Liver (tissue), 9 donors: ENCODE measurements around the gene PCYT1A. TPM values are rescaled to one million over a fixed set of nuclear protein-coding genes. Genes with fewer than 3 reads are reported as not detected.
A peak's percentile ranks its signal among the peaks of the same experiment; 100 is the strongest.

Source experiments
- DNase-seq: peaks from one replicate; pipeline ENCODE4 v3.0.0-alpha.2; 2017; ENCODE audit warnings: low spot score
- H3K27ac ChIP-seq, 2 donors: one replicate each; pipeline ENCODE4 v1.7.0; 2013; ENCODE audit warnings: inconsistent platforms in 2 of 2, low read length in 2 of 2, control low read depth in 1 of 2, low read depth in 1 of 2, mild to moderate bottlenecking in 1 of 2
- H3K27me3 ChIP-seq, 4 donors: one replicate each; pipeline versions ENCODE4 v1.6.1 to v1.7.0; 2013; ENCODE audit warnings: low read length in 3 of 4, inconsistent platforms in 1 of 4, mild to moderate bottlenecking in 1 of 4, moderate library complexity in 1 of 4; ENCODE audit not compliant: control insufficient read depth in 4 of 4, insufficient read depth in 4 of 4
- H3K36me3 ChIP-seq, 4 donors: one replicate each; pipeline versions ENCODE4 v1.6.1 to v1.7.0; 2013; ENCODE audit warnings: low read length in 3 of 4, mild to moderate bottlenecking in 3 of 4, low read depth in 1 of 4, moderate library complexity in 1 of 4; ENCODE audit not compliant: control insufficient read depth in 4 of 4, insufficient read depth in 3 of 4
- H3K4me1 ChIP-seq, 4 donors: one replicate each; pipeline versions ENCODE4 v1.6.1 to v1.7.0; 2013; ENCODE audit warnings: low read length in 3 of 4, mild to moderate bottlenecking in 3 of 4, moderate library complexity in 1 of 4; ENCODE audit not compliant: control insufficient read depth in 4 of 4, insufficient read depth in 4 of 4
- H3K4me3 ChIP-seq, 3 donors: one replicate each; pipeline versions ENCODE4 v1.6.1 to v1.7.0; 2013; ENCODE audit warnings: low read length in 3 of 3, control low read depth in 1 of 3, low read depth in 1 of 3, mild to moderate bottlenecking in 1 of 3
- H3K9ac ChIP-seq, 2 donors: one replicate each; pipeline ENCODE4 v1.7.0; 2013; ENCODE audit warnings: low read length in 2 of 2, mild to moderate bottlenecking in 2 of 2, moderate library complexity in 2 of 2, control low read depth in 1 of 2, low read depth in 1 of 2
- H3K9me3 ChIP-seq, 4 donors: one replicate each; pipeline versions ENCODE4 v1.6.1 to v1.7.0; 2013; ENCODE audit warnings: low read length in 3 of 4; ENCODE audit not compliant: control insufficient read depth in 4 of 4
- FOXA1 ChIP-seq: IDR thresholded peaks from 2 replicates; pipeline ENCODE4 v1.6.1; 2016; ENCODE audit warnings: antibody characterized with exemption
- HNF4A ChIP-seq, 2 donors: conservative IDR thresholded peaks; 2 replicates each; pipeline ENCODE4 v1.6.1; 2016; ENCODE audit warnings: antibody characterized with exemption in 2 of 2, mild to moderate bottlenecking in 2 of 2
- HNF4G ChIP-seq: IDR thresholded peaks from 2 replicates; pipeline ENCODE4 v1.6.1; 2016; ENCODE audit warnings: antibody characterized with exemption
- JUND ChIP-seq, 2 donors: IDR thresholded peaks; 2 replicates each; pipeline ENCODE4 v1.6.1; 2016; ENCODE audit warnings: antibody characterized with exemption in 2 of 2
- MAX ChIP-seq: IDR thresholded peaks from 2 replicates; pipeline ENCODE4 v1.6.1; 2016; ENCODE audit warnings: antibody characterized with exemption
- NR2F2 ChIP-seq: IDR thresholded peaks from 2 replicates; pipeline ENCODE4 v1.6.1; 2016; ENCODE audit warnings: antibody characterized with exemption
- RAD21 ChIP-seq, 2 donors: IDR thresholded peaks; 2 replicates each; pipeline ENCODE4 v1.6.1; 2016; ENCODE audit warnings: antibody characterized with exemption in 2 of 2, mild to moderate bottlenecking in 2 of 2
- RXRA ChIP-seq, 2 donors: IDR thresholded peaks; 2 replicates each; pipeline ENCODE4 v1.6.1; 2017 to 2018; ENCODE audit warnings: antibody characterized with exemption in 2 of 2, mild to moderate bottlenecking in 1 of 2
- SP1 ChIP-seq: IDR thresholded peaks from 2 replicates; pipeline ENCODE4 v1.6.1; 2018; ENCODE audit warnings: antibody characterized with exemption, mild to moderate bottlenecking
- TAF1 ChIP-seq: conservative IDR thresholded peaks from 2 replicates; pipeline ENCODE4 v1.6.1; 2016; ENCODE audit warnings: antibody characterized with exemption, mild to moderate bottlenecking
- YY1 ChIP-seq: IDR thresholded peaks from 2 replicates; pipeline ENCODE4 v1.6.1; 2016; ENCODE audit warnings: antibody characterized with exemption, mild to moderate bottlenecking
- WGBS: extraction: QIAGEN DNeasy Blood & Tissue Kit; methylation state at CpG from one replicate; pipeline ENCODE4 v1.1.7; 2013; 5-methylcytosine and 5-hydroxymethylcytosine counted together
- polyA plus RNA-seq, 2 donors: library from polyadenylated mRNA; stranded (reverse) in 1 of 2; unstranded in 1 of 2; fragments of 200-250 nt in 1 of 2; fragments of >200 nt in 1 of 2; fragmentation: Nextera tagmentation in 1 of 2; extraction: Ambion mirVana in 1 of 2; gene quantifications; one replicate each; pipeline versions ENCODE4 v1.2.1 to v1.2.3, GENCODE V29; 2013 to 2015
- total RNA-seq, 2 donors: library from RNA; depleted of rRNA; stranded (reverse); fragments of >200 nt; gene quantifications; one replicate each; pipeline ENCODE4 v1.2.3, GENCODE V29; 2014
- TF ChIP-seq, protein P1 (sequence below): IDR thresholded peaks from 2 replicates; pipeline ENCODE4 v1.6.1; 2016; ENCODE audit warnings: antibody characterized with exemption
- TF ChIP-seq, protein P2 (sequence below): IDR thresholded peaks from 2 replicates; pipeline ENCODE4 v1.6.1; 2016; ENCODE audit warnings: antibody characterized with exemption
- TF ChIP-seq, protein P3 (sequence below): fragments of 150-350 bp; IDR thresholded peaks from 2 replicates; pipeline ENCODE4 v1.5.1; 2017; ENCODE audit warnings: improper control_type of control experiment, low read depth, low read length; ENCODE audit not compliant: missing input control
- TF ChIP-seq, protein P4 (sequence below): IDR thresholded peaks from 2 replicates; pipeline ENCODE4 v1.6.1; 2016; ENCODE audit warnings: antibody characterized with exemption, mild to moderate bottlenecking
- donor health status: healthy.
- donor health status: healthy.
- donor health status: healthy.
- donor health status: healthy.
- donor health status: healthy.

Gene PCYT1A
- total and polyA plus RNA-seq, 4 donors, result 12.5 to 56.8 (median 24.3) TPM

GRCh38 chr3:196198771-196199753 is 88.5 kb downstream of the PCYT1A start:
- Histone ChIP-seq H3K9ac (no peak overlapping the region), H3K27ac (no peak overlapping the region), H3K4me3 (no peak overlapping the region), H3K9me3 (no peaks in the 10 kb centered on the region), H3K4me1 (peaks cover 1 to 5% (median 3%) of the 10 kb centered on the region in 4 donors), H3K27me3 (no peaks in the 10 kb centered on the region), H3K36me3 (no peaks in the 10 kb centered on the region)
- 83% methylated on average over 19 of the region's 19 CpGs for WGBS
- DNase-seq, result no peak
- TF ChIP-seq, protein P1, sequence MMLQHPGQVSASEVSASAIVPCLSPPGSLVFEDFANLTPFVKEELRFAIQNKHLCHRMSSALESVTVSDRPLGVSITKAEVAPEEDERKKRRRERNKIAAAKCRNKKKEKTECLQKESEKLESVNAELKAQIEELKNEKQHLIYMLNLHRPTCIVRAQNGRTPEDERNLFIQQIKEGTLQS, result no peak
- TF ChIP-seq, protein P2, sequence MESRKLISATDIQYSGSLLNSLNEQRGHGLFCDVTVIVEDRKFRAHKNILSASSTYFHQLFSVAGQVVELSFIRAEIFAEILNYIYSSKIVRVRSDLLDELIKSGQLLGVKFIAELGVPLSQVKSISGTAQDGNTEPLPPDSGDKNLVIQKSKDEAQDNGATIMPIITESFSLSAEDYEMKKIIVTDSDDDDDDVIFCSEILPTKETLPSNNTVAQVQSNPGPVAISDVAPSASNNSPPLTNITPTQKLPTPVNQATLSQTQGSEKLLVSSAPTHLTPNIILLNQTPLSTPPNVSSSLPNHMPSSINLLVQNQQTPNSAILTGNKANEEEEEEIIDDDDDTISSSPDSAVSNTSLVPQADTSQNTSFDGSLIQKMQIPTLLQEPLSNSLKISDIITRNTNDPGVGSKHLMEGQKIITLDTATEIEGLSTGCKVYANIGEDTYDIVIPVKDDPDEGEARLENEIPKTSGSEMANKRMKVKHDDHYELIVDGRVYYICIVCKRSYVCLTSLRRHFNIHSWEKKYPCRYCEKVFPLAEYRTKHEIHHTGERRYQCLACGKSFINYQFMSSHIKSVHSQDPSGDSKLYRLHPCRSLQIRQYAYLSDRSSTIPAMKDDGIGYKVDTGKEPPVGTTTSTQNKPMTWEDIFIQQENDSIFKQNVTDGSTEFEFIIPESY, result no peak
- TF ChIP-seq MAX (no peak), RAD21 (IDR thresholded peaks at IDR 0.05) (peak; percentile 36 to 57)
- TF ChIP-seq, protein P3, sequence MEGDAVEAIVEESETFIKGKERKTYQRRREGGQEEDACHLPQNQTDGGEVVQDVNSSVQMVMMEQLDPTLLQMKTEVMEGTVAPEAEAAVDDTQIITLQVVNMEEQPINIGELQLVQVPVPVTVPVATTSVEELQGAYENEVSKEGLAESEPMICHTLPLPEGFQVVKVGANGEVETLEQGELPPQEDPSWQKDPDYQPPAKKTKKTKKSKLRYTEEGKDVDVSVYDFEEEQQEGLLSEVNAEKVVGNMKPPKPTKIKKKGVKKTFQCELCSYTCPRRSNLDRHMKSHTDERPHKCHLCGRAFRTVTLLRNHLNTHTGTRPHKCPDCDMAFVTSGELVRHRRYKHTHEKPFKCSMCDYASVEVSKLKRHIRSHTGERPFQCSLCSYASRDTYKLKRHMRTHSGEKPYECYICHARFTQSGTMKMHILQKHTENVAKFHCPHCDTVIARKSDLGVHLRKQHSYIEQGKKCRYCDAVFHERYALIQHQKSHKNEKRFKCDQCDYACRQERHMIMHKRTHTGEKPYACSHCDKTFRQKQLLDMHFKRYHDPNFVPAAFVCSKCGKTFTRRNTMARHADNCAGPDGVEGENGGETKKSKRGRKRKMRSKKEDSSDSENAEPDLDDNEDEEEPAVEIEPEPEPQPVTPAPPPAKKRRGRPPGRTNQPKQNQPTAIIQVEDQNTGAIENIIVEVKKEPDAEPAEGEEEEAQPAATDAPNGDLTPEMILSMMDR, result peak; percentile 10

- TF ChIP-seq YY1, result no peak
- TF ChIP-seq TAF1, result no peak
- TF ChIP-seq, protein P4, sequence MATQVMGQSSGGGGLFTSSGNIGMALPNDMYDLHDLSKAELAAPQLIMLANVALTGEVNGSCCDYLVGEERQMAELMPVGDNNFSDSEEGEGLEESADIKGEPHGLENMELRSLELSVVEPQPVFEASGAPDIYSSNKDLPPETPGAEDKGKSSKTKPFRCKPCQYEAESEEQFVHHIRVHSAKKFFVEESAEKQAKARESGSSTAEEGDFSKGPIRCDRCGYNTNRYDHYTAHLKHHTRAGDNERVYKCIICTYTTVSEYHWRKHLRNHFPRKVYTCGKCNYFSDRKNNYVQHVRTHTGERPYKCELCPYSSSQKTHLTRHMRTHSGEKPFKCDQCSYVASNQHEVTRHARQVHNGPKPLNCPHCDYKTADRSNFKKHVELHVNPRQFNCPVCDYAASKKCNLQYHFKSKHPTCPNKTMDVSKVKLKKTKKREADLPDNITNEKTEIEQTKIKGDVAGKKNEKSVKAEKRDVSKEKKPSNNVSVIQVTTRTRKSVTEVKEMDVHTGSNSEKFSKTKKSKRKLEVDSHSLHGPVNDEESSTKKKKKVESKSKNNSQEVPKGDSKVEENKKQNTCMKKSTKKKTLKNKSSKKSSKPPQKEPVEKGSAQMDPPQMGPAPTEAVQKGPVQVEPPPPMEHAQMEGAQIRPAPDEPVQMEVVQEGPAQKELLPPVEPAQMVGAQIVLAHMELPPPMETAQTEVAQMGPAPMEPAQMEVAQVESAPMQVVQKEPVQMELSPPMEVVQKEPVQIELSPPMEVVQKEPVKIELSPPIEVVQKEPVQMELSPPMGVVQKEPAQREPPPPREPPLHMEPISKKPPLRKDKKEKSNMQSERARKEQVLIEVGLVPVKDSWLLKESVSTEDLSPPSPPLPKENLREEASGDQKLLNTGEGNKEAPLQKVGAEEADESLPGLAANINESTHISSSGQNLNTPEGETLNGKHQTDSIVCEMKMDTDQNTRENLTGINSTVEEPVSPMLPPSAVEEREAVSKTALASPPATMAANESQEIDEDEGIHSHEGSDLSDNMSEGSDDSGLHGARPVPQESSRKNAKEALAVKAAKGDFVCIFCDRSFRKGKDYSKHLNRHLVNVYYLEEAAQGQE, result no peak
- no peak for TF ChIP-seq JUND (IDR thresholded peaks at IDR 0.05)
- no peak for TF ChIP-seq RXRA (IDR thresholded peaks at IDR 0.05)
- no peak for TF ChIP-seq FOXA1
- TF ChIP-seq SP1, result no peak
- TF ChIP-seq HNF4A (conservative IDR thresholded peaks at IDR 0.05), result no peak
- TF ChIP-seq HNF4G, result no peak
- TF ChIP-seq MAX, result no peak
- TF ChIP-seq NR2F2, result no peak
- no peak for DNase-seq
- no peaks in the 10 kb centered on the region for H3K27me3 ChIP-seq
- no peaks in the 10 kb centered on the region for H3K36me3 ChIP-seq
- H3K4me1 ChIP-seq, result peaks cover 5 to 12% (median 8%) of the 10 kb centered on the region in 4 donors
- no peak overlapping the region for H3K27ac ChIP-seq
- no peaks in the 10 kb centered on the region for H3K9me3 ChIP-seq
- no peak overlapping the region for H3K9ac ChIP-seq
- 91% methylated on average over 15 of the region's 15 CpGs for WGBS
- no peak overlapping the region for H3K4me3 ChIP-seq
These were observed 89.3 kb downstream of the PCYT1A start for GRCh38 chr3:196198081-196198675.
